ENCODE results near the gene MICOS13. TPM values are rescaled to one million over a fixed set of nuclear protein-coding genes. Genes with fewer than 3 reads are reported as not detected.

Gene MICOS13
- total RNA-seq, 1 donor from 2014 or later: 67.6 TPM

Other genes with a start within 250 kb of the MICOS13 start
- gene ZNRF4, start 225.1 kb downstream of the MICOS13 start, total RNA-seq: not detected in 2 replicates
- gene TINCR, start 112.6 kb downstream of the MICOS13 start, total RNA-seq: 0.36 TPM in 1 of 2 replicates, not detected in the other
- 17.6 and 20.5 TPM in 2 replicates for gene SAFB2, start 57.7 kb downstream of the MICOS13 start, total RNA-seq
- 58.6 and 65.6 TPM in 2 replicates for gene SAFB, start 57.4 kb downstream of the MICOS13 start, total RNA-seq
- 4.3 and 13.5 TPM in 2 replicates for gene HSD11B1L, start 511 bp upstream of the MICOS13 start, total RNA-seq
- gene RPL36, start 9.8 kb upstream of the MICOS13 start, total RNA-seq: 808 and 1,224 TPM in 2 replicates
- gene LONP1, start 39.6 kb upstream of the MICOS13 start, total RNA-seq: 115 and 134 TPM in 2 replicates
- 0.65 TPM in 1 of 2 replicates, not detected in the other for gene CATSPERD, start 40.1 kb upstream of the MICOS13 start, total RNA-seq
- gene PRR22, start 104.2 kb upstream of the MICOS13 start, total RNA-seq: 1.5 TPM in 1 of 2 replicates, not detected in the other
- gene DUS3L, start 110.6 kb upstream of the MICOS13 start, total RNA-seq: 35.1 and 56.8 TPM in 2 replicates
- gene NRTN, start 124.6 kb upstream of the MICOS13 start, total RNA-seq: 0.69 and 0.94 TPM in 2 replicates
- gene FUT6, start 159.2 kb upstream of the MICOS13 start, total RNA-seq: not detected in 2 replicates
- gene FUT3, start 170.9 kb upstream of the MICOS13 start, total RNA-seq: 1.4 and 5.4 TPM in 2 replicates
- gene FUT5, start 190.0 kb upstream of the MICOS13 start, total RNA-seq: not detected in 2 replicates
- gene NDUFA11, start 223.3 kb upstream of the MICOS13 start, total RNA-seq: 246 and 384 TPM in 2 replicates
- gene VMAC, start 224.4 kb upstream of the MICOS13 start, total RNA-seq: 0.87 and 2.2 TPM in 2 replicates
- gene CAPS, start 233.7 kb upstream of the MICOS13 start, total RNA-seq: 4.2 and 10.5 TPM in 2 replicates

Data from epithelial cell of proximal tubule (primary cell).